ENCODE measurements around the gene ROPN1. TPM values are rescaled to one million over a fixed set of nuclear protein-coding genes. Genes with fewer than 3 reads are reported as not detected.

Gene ROPN1
- total and polyA plus RNA-seq, 2 experiments from 2014 or later = 0.11 TPM; not detected in 1

- TF ChIP-seq ZNF462 (CRISPR knock-in tag; IDR thresholded peaks at IDR 0.05) = no peak
Observed at GRCh38 chr3:123934250-123934649, 57.7 kb downstream of the ROPN1 start (continued).

DNA sequence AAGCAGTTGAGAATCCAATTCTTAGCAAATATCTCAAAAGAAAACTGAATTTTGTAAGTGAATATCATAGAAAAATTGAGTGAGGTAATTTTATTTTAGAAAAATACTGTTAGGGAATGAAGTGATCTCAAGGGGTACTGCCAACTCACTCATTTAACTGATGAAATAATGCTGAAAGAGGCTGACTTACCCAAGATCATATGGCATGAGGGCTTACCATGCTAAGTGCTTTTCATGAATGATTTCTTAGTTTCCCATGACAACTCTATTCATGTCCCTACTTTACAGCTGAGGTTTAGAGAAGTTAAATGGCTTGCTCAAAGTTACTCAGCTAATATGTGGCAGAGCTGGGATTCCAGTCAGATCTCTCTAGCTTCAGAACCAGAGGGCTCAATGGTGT, 61.5 kb downstream of the ROPN1 start:
- Histone ChIP-seq H3K79me2 (replicated peaks; ENCODE audit: insufficient read depth) (no peaks in the 10 kb centered on the region), H4K20me1 (replicated peaks; ENCODE audit: insufficient read depth) (no peaks in the 10 kb centered on the region), H3K27me3 (ENCODE audit: insufficient read depth) (no peaks in the 10 kb centered on the region), H3K4me1 (ENCODE audit: insufficient read depth) (no peaks in the 10 kb centered on the region), H3K27ac (ENCODE audit: low read depth) (no peak overlapping the region), H3K36me3 (ENCODE audit: insufficient read depth) (peaks cover 13% of the 10 kb centered on the region), H3K4me2 (no peak overlapping the region), H3K4me3 (no peak overlapping the region), H3F3A (replicated peaks; ENCODE audit: low read depth) (no peaks in the 10 kb centered on the region), H2AFZ (no peak overlapping the region), H3K9me2 (ENCODE audit: insufficient read depth) (no peaks in the 10 kb centered on the region)
- Mint-ChIP-seq H3K27me3 (ENCODE audit: insufficient read depth, low read depth, poor library complexity) (no peaks in the 10 kb centered on the region), H3K9me3 (no peaks in the 10 kb centered on the region), H3K4me3 (no peak overlapping the region), H3K27ac (no peak overlapping the region), H3K36me3 (ENCODE audit: low read depth) (peaks cover 51% of the 10 kb centered on the region), H3K4me1 (no peaks in the 10 kb centered on the region)
- DNase-seq (ENCODE audit: low spot score) (no peak), ATAC-seq (no peak)
- TF ChIP-seq CREB1 (CRISPR knock-in tag; IDR thresholded peaks at IDR 0.05; ENCODE audit: low read depth) = no peak
- no peak for TF ChIP-seq ZNF331 (CRISPR knock-in tag; IDR thresholded peaks at IDR 0.05; ENCODE audit: low read depth)
- no peak for TF ChIP-seq ZNF114 (CRISPR knock-in tag; IDR thresholded peaks at IDR 0.05)

DNA sequence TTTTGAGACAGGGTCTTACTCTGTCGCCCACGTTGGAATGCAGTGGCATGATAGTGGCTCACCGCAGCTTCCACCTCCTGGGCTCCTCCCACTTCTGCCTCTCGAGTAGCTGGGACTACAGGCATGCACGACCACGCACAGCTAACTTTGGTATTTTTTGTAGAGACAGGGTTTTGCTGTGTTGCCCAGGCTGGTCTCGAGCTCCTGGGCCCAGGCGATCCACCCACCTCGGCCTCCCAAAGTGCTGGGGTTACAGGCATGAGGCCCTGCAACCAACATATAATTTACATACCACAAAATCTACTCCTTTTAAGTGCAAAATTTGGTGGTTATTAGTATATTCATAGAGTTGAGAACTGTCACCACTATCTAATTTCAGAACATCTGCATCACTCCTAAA, 62.6 kb downstream of the ROPN1 start:
- ATAC-seq = no peak
- Histone ChIP-seq H3K79me2 (replicated peaks; ENCODE audit: insufficient read depth) (no peaks in the 10 kb centered on the region), H3K4me2 (no peak overlapping the region), H4K20me1 (replicated peaks; ENCODE audit: insufficient read depth) (no peaks in the 10 kb centered on the region), H3K4me1 (ENCODE audit: insufficient read depth) (no peaks in the 10 kb centered on the region), H3K4me3 (no peak overlapping the region), H3K9me2 (ENCODE audit: insufficient read depth) (no peaks in the 10 kb centered on the region), H3K36me3 (ENCODE audit: insufficient read depth) (peaks cover 13% of the 10 kb centered on the region), H3K27ac (ENCODE audit: low read depth) (no peak overlapping the region), H3K27me3 (ENCODE audit: insufficient read depth) (no peaks in the 10 kb centered on the region), H2AFZ (no peak overlapping the region), H3F3A (replicated peaks; ENCODE audit: low read depth) (no peaks in the 10 kb centered on the region)
- no peaks in the 10 kb centered on the region for H3K9me3 Mint-ChIP-seq
- peaks cover 57% of the 10 kb centered on the region for H3K36me3 Mint-ChIP-seq (ENCODE audit: low read depth)
- no peak overlapping the region for H3K4me3 Mint-ChIP-seq
- H3K4me1 Mint-ChIP-seq = no peaks in the 10 kb centered on the region
- H3K27ac Mint-ChIP-seq = no peak overlapping the region
- no peaks in the 10 kb centered on the region for H3K27me3 Mint-ChIP-seq (ENCODE audit: insufficient read depth, low read depth, poor library complexity)
- no peak for DNase-seq (ENCODE audit: low spot score)
- TF ChIP-seq ZNF114 (CRISPR knock-in tag; IDR thresholded peaks at IDR 0.05) (no peak), STAT1 (IDR thresholded peaks at IDR 0.05; ENCODE audit: unreplicated experiment) (no peak)
- TF ChIP-seq, protein P1, sequence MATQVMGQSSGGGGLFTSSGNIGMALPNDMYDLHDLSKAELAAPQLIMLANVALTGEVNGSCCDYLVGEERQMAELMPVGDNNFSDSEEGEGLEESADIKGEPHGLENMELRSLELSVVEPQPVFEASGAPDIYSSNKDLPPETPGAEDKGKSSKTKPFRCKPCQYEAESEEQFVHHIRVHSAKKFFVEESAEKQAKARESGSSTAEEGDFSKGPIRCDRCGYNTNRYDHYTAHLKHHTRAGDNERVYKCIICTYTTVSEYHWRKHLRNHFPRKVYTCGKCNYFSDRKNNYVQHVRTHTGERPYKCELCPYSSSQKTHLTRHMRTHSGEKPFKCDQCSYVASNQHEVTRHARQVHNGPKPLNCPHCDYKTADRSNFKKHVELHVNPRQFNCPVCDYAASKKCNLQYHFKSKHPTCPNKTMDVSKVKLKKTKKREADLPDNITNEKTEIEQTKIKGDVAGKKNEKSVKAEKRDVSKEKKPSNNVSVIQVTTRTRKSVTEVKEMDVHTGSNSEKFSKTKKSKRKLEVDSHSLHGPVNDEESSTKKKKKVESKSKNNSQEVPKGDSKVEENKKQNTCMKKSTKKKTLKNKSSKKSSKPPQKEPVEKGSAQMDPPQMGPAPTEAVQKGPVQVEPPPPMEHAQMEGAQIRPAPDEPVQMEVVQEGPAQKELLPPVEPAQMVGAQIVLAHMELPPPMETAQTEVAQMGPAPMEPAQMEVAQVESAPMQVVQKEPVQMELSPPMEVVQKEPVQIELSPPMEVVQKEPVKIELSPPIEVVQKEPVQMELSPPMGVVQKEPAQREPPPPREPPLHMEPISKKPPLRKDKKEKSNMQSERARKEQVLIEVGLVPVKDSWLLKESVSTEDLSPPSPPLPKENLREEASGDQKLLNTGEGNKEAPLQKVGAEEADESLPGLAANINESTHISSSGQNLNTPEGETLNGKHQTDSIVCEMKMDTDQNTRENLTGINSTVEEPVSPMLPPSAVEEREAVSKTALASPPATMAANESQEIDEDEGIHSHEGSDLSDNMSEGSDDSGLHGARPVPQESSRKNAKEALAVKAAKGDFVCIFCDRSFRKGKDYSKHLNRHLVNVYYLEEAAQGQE (IDR thresholded peaks at IDR 0.05; ENCODE audit: unreplicated experiment) = no peak

Measured in GM23338 (cell line).